Ectodermal cell (in vitro differentiated cells): ENCODE results near the gene LYZL4.
A peak's percentile ranks its signal among the peaks of the same experiment; 100 is the strongest.

Experiments
- H3K27ac ChIP-seq: 2 replicates; pipeline ENCODE4 v1.7.0; 2013; ENCODE audit warnings: mild to moderate bottlenecking, low read depth, low read length; ENCODE audit not compliant: insufficient read depth, poor library complexity, severe bottlenecking
- H3K27me3 ChIP-seq: 2 replicates; pipeline ENCODE4 v1.7.0; 2013; ENCODE audit warnings: mild to moderate bottlenecking, low read length; ENCODE audit not compliant: insufficient read depth, control insufficient read depth, poor library complexity, severe bottlenecking
- H3K36me3 ChIP-seq: one replicate; pipeline ENCODE4 v1.7.0; 2013; ENCODE audit warnings: low read length; ENCODE audit not compliant: control insufficient read depth, insufficient read depth
- H3K4me1 ChIP-seq: one replicate; pipeline ENCODE4 v1.7.0; 2013; ENCODE audit warnings: low read length; ENCODE audit not compliant: control insufficient read depth, insufficient read depth
- H3K4me3 ChIP-seq: 2 replicates; pipeline ENCODE4 v1.7.0; 2013; ENCODE audit warnings: low read depth, low read length, control low read depth; ENCODE audit not compliant: insufficient read depth
- H3K9me3 ChIP-seq: 2 replicates; pipeline ENCODE4 v1.7.0; 2013; ENCODE audit warnings: mild to moderate bottlenecking, low read length, moderate library complexity; ENCODE audit not compliant: control insufficient read depth
- WGBS, 2 experiments: methylation state at CpG; one replicate each; pipeline ENCODE4 v1.1.7; 2013; ENCODE audit warnings: missing lambda C conversion rate in 2 of 2; 5-methylcytosine and 5-hydroxymethylcytosine counted together

The LYZL4 gene

DNA sequence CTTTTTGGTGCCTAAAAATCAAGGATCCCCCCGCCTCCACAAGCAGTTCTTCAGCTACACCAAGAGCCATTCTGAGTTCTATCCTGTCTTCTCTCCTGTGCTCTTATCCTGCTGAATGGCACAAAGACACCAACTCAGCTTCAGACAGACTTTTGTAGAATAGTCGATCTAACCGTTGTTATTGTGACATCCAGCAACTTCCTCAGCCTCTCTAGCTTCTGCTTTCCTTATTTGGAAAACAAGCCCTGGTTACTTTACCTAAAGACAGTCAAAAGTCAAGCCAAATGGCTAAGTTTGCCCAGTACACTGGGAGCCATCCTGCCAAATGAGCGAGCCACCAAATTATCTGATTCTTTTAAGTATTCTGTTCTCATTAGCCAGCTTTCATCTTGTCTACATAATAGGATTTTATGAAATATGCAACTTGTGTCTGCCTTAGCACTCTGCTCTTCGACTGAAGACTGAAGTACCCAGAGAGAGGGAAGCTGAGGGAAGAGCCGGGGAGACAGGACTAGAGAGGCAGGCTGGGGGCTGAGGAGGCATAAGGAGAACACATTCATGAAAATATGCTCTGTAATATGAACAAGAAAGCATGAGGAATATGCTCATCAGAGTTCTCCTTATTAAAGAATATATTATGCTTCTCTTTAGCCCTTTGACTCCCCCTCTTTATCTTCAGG is 35.1 kb downstream of the LYZL4 start:
- H3K27me3 ChIP-seq = no peaks in the 10 kb centered on the region
- WGBS, 2 experiments = 77 to 78% methylated on average over 6 of the region's 6 CpGs
- H3K4me3 ChIP-seq = no peak overlapping the region
- no peaks in the 10 kb centered on the region for H3K36me3 ChIP-seq
- no peak overlapping the region for H3K27ac ChIP-seq
- H3K4me1 ChIP-seq = no peaks in the 10 kb centered on the region
- H3K9me3 ChIP-seq = no peaks in the 10 kb centered on the region

DNA sequence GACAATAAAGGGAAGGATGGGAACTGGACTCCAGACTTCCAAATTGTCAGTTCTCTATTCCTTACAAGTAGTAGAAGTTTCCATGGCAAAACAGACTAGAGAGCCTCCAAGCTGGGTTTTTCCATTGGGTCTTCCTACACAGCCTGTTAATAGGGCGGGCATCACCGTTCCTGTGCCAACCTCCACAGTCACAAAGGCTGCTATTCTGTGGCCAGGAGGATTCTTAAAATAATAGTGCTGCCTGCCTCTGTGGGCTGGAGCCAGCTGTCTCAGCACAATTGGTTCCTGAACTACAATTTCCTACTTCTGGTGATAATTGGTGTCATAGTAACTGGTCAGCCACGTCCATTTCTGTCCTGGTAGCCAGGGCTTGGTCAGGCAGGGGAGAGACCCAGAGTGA is 38.6 kb downstream of the LYZL4 start:
- Histone ChIP-seq H3K4me1 (peaks cover 7% of the 10 kb centered on the region), H3K4me3 (no peak overlapping the region), H3K27me3 (no peaks in the 10 kb centered on the region), H3K36me3 (no peaks in the 10 kb centered on the region), H3K27ac (no peak overlapping the region), H3K9me3 (no peaks in the 10 kb centered on the region)
- 93 to 97% methylated on average over 3 of the region's 3 CpGs for WGBS, 2 experiments

DNA sequence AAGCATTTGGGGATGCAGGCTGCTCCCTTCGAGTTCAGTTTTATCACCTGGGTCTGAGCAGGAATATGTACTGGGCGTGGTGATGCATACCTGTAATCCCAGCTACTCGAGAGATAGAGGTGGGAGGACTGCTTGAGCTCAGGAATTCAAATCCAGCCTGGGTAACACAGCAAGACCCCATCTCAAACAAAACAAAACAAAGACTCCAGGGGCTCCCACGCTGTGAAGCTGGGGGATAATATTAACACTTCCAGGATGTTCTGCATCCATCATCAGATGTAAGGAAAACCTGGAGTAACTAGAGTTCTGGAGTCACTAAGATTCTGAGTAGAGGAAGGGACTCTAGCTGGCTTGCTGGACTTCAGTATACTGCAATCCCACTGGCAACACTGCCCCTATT is 40.6 kb downstream of the LYZL4 start:
- H3K36me3 ChIP-seq = no peaks in the 10 kb centered on the region
- no peaks in the 10 kb centered on the region for H3K9me3 ChIP-seq
- peaks cover 7% of the 10 kb centered on the region for H3K4me1 ChIP-seq
- no peaks in the 10 kb centered on the region for H3K27me3 ChIP-seq
- H3K27ac ChIP-seq = peak overlapping the region; percentile 61
- no peak overlapping the region for H3K4me3 ChIP-seq
- 43 to 49% methylated on average over 4 of the region's 4 CpGs for WGBS, 2 experiments

DNA sequence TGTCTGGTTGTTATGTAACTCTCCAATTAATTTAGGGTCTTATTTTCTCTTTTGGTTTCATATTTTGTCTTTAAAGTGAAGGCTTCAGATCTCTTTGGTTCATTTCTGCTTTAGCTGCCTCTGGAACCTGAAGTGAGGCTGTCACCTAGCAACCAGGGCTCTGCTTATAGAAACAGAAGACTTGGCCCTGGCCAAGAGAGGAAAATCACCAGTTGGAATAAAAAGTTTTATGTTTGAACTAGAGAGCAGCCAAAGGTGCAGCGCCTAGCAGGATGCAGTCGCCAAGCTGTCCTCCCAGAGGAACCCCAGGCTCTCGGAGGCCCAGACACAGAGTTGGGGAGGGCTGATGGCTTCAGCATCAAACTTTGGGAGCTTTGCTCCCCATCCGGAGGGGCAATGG is 41.1 kb downstream of the LYZL4 start:
- H3K27ac ChIP-seq = peak overlapping the region; percentile 61
- no peaks in the 10 kb centered on the region for H3K9me3 ChIP-seq
- 65 to 72% methylated on average over 4 of the region's 4 CpGs for WGBS, 2 experiments
- no peaks in the 10 kb centered on the region for H3K27me3 ChIP-seq
- H3K36me3 ChIP-seq = no peaks in the 10 kb centered on the region
- H3K4me1 ChIP-seq = peaks cover 7% of the 10 kb centered on the region
- H3K4me3 ChIP-seq = no peak overlapping the region

DNA sequence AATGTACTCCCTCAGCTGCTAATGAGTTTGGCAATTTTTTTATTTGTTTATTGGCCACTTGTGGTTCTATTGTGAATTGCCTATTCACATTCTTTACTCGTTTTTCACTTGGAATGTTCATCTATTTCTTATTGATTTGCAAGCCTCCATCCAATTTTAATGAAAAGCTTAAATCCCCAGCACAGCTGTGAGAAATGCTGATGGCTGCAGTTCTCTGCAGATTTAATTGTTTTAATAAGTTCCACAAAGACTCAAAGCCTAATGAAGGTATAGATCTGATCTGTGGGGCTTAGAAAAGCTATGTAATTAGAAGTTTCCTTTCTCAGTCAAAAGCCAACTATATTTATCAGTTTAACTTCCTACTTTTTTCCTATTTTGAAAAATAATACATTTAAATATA is 41.5 kb downstream of the LYZL4 start:
- H3K27ac ChIP-seq = no peak overlapping the region
- no peaks in the 10 kb centered on the region for H3K36me3 ChIP-seq
- 65 to 85% methylated on average over 1 of the region's 1 CpG for WGBS, 2 experiments
- H3K4me1 ChIP-seq = peaks cover 7% of the 10 kb centered on the region
- H3K9me3 ChIP-seq = no peaks in the 10 kb centered on the region
- H3K27me3 ChIP-seq = no peaks in the 10 kb centered on the region
- H3K4me3 ChIP-seq = no peak overlapping the region

DNA sequence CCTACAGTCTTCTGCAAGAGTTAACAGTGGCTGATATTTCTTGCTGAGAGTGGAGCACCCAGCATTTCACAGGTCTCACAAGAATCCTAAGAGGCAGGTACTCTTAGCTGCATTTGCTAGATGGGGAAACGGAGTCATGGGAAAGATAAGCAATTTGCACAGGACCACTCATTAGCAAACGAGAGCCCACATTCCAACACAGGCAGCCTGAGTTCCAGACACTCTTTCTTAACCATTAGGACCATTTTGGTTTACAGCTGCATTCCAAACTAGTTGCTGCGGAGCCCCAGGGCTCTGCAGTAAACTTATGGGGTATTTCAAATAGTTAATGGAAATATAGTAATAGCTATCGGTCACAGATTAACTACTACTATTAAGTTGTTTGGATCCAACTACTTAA is 42.5 kb downstream of the LYZL4 start:
- Histone ChIP-seq H3K9me3 (no peaks in the 10 kb centered on the region), H3K4me1 (peaks cover 7% of the 10 kb centered on the region), H3K4me3 (no peak overlapping the region), H3K36me3 (no peaks in the 10 kb centered on the region), H3K27ac (no peak overlapping the region), H3K27me3 (no peaks in the 10 kb centered on the region)
- whole genome bisulfite sequencing, 2 experiments = 71 to 88% methylated on average over 3 of the region's 4 CpGs

DNA sequence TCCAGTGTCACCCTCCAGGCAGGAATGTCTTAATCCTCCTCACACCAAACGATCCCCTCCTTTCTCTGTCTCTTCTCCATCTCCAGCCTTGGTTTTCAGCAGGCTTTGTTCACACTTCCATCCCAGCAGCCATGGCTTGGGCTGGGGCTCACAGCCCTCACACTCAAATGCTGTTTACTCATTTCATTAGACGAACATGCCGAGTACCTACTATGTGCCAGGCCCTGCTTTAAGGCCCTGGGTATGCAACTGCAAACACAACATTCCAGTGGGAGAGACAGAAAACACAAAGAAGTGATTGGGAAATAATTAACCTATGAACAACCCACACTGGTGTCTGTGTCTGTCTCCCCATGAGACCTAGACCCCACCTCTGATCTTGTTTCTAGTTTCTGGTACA is 43.9 kb downstream of the LYZL4 start:
- Histone ChIP-seq H3K4me1 (peaks cover 7% of the 10 kb centered on the region), H3K27me3 (no peaks in the 10 kb centered on the region), H3K9me3 (peaks cover 2% of the 10 kb centered on the region), H3K36me3 (no peaks in the 10 kb centered on the region), H3K4me3 (no peak overlapping the region), H3K27ac (no peak overlapping the region)
- WGBS, 2 experiments = 69 to 72% methylated on average over 3 of the region's 3 CpGs

DNA sequence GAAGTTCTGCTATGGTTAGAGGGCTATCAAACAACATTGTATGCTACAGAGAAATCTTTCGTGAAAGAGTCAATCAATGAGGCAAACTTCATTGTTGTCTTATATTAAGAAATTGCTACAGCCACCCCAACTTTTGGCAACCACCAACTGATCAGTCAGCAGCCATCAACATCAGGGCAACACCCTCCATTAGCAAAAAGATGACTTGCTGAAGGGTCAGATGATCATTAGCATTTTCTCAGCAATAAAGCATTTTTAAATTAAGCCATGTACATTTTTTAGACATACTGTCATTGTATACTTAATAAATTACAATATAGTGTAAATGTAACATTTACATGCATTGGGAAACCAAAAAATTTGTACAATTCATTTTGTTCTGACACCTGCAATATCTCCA is 53.1 kb downstream of the LYZL4 start:
- WGBS, 2 experiments = 82 to 91% methylated on average over 1 of the region's 1 CpG
- no peaks in the 10 kb centered on the region for H3K9me3 ChIP-seq
- no peaks in the 10 kb centered on the region for H3K36me3 ChIP-seq
- H3K27ac ChIP-seq = no peak overlapping the region
- H3K4me3 ChIP-seq = no peak overlapping the region
- no peaks in the 10 kb centered on the region for H3K4me1 ChIP-seq
- no peaks in the 10 kb centered on the region for H3K27me3 ChIP-seq

DNA sequence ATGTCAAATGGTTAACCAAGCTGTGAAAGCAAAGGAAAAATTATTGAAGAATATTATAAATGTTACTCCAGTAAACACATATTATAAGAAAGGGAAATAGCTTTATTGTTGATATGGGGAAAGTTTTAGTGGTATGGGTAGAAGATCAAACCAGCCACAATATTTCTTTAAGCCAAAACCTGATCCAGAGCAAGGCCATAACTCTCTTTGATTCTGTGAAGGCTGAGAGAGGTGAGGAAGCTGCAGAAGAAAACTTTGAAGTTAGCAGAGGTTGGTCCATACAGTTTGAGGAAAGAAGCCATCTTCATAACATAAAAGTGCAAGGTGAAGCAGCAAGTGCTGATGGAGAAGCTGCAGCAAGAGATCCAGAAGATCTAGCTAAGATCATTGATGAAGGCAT is 54.8 kb downstream of the LYZL4 start:
- Histone ChIP-seq H3K9me3 (no peaks in the 10 kb centered on the region), H3K4me3 (no peak overlapping the region), H3K4me1 (no peaks in the 10 kb centered on the region), H3K27ac (no peak overlapping the region), H3K36me3 (no peaks in the 10 kb centered on the region), H3K27me3 (no peaks in the 10 kb centered on the region)

DNA sequence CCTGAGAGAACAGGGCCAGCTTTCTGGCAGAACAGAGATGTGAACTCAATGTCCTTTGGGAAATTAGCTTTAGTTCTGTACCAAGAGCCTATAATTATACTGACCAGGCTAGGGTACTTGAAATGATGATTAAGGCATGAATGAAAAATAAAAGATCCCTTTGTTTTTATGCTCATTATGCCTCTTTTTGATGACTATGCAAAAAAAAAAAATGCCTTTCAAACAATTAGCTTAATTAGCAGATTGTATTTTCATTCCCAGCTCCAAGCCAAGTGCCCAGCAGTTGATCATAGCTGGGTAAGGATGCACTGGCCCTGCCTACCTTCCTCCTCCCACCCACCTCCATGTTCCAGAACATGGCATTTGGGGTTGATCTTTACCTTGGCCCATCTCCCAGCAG is 56.8 kb downstream of the LYZL4 start:
- Histone ChIP-seq H3K36me3 (no peaks in the 10 kb centered on the region), H3K27me3 (no peaks in the 10 kb centered on the region), H3K27ac (no peak overlapping the region), H3K4me1 (no peaks in the 10 kb centered on the region), H3K4me3 (no peak overlapping the region), H3K9me3 (no peaks in the 10 kb centered on the region)

DNA sequence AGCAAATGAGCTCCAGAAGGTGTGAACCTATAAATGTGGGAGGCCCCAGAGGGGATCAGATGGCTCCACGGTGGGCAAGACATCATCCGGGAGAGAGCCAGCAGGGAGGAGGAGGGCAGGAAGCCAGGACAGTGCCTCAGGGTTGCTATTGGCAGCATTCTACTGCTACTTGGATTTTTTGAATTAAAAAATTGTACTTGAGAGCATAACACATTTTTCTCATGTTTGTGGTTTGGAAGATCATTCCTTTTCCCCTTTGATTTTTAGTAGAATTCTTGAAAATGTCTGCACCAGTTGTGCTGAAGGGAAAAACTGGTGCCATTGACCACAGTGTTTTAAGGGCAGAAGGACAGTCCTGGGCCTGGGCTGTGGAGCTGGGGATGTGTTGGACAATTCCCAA is 59.2 kb downstream of the LYZL4 start:
- WGBS, 2 experiments = 90 to 93% methylated on average over 2 of the region's 2 CpGs
- Histone ChIP-seq H3K9me3 (no peaks in the 10 kb centered on the region), H3K36me3 (no peaks in the 10 kb centered on the region), H3K27ac (no peak overlapping the region), H3K4me3 (no peak overlapping the region), H3K27me3 (no peaks in the 10 kb centered on the region), H3K4me1 (no peaks in the 10 kb centered on the region)
